SK-N-MC (cell line): ENCODE data around the gene ITPKB.

Source experiments
- EZH2 ChIP-seq: fragments of 200-600 bp; sonication (generic); IDR thresholded peaks from one replicate; pipeline ENCODE4 v1.6.1; 2017; ENCODE audit warnings: antibody characterized with exemption
- POLR2AphosphoS5 ChIP-seq: IDR thresholded peaks from 2 replicates; pipeline ENCODE4 v1.6.1; 2012; ENCODE audit warnings: mild to moderate bottlenecking, low read depth, low read length, borderline replicate concordance

- TF ChIP-seq EZH2 (no peak), POLR2AphosphoS5 (peak; percentile 83; the same call in 1 of the 2 replicates)
These were observed 35.9 kb downstream of the ITPKB start for GRCh38 chr1:226702957-226703831.
